ENCODE data around the gene RNF146. TPM values are rescaled to one million over a fixed set of nuclear protein-coding genes. Genes with fewer than 3 reads are reported as not detected.

RNF146 gene
- total and polyA plus RNA-seq, 10 of the 15 experiments (the other 5 are each of a cell fraction or from before 2014, with no cell fraction given) = 9.3 to 33.0 (median 17.8) TPM

DNA sequence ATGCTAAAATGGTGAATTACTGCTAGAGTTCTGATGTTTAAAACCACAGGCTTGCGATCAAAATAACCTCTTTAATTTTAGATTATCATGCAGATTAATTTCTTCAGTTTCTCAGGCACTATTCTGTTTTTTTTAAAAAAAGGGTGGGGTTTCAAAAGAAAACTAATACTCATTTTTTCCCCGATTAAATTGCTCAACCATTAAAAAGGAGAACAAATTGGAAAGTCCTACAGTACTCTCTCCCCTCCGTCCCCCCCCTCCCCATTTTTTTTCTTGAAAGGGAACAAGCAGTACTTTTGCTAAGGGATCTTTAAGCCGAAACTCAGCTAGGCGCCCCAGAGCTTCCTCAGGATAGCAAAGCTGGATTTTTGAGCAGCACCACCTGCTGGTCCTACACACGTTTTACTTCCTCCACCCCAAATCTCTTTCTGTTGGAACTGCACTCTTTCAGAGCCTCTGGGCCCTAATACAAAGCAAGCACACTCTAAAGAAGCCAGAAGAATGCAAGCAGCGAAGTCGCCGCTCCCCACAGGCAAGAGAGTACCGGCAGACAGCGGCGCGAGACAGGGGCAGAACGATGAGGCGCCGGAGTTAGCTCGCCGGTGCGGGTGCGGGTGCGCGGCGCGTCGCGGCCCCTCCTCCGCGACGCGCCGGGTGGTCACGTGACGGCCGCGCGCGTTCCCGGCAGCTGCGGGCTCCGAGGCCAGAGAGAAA is at the start of gene RNF146 (continued):
- TF ChIP-seq JUNB (IDR thresholded peaks at IDR 0.05) (no peak), HDAC2 (IDR thresholded peaks at IDR 0.05) (no peak), KLF5 (IDR thresholded peaks at IDR 0.05; ENCODE audit: partially characterized antibody) (no peak), SREBF1 (IDR thresholded peaks at IDR 0.05; ENCODE audit: low read length) (no peak), EED (IDR thresholded peaks at IDR 0.05; ENCODE audit: low read depth) (peak; percentile 33; the same call in 1 of the 2 replicates), NFIC (IDR thresholded peaks at IDR 0.05; ENCODE audit: low read depth, low read length) (no peak), GATAD2B (conservative IDR thresholded peaks at IDR 0.05; ENCODE audit: low read depth) (no peak; the same call in 1 of the 2 replicates), TCF7 (IDR thresholded peaks at IDR 0.05; ENCODE audit: borderline replicate concordance) (no peak)
- TF ChIP-seq, protein P1, sequence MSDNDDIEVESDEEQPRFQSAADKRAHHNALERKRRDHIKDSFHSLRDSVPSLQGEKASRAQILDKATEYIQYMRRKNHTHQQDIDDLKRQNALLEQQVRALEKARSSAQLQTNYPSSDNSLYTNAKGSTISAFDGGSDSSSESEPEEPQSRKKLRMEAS (IDR thresholded peaks at IDR 0.05; ENCODE audit: low read depth, low read length) = peak; percentile 73
- TF ChIP-seq, protein P2, sequence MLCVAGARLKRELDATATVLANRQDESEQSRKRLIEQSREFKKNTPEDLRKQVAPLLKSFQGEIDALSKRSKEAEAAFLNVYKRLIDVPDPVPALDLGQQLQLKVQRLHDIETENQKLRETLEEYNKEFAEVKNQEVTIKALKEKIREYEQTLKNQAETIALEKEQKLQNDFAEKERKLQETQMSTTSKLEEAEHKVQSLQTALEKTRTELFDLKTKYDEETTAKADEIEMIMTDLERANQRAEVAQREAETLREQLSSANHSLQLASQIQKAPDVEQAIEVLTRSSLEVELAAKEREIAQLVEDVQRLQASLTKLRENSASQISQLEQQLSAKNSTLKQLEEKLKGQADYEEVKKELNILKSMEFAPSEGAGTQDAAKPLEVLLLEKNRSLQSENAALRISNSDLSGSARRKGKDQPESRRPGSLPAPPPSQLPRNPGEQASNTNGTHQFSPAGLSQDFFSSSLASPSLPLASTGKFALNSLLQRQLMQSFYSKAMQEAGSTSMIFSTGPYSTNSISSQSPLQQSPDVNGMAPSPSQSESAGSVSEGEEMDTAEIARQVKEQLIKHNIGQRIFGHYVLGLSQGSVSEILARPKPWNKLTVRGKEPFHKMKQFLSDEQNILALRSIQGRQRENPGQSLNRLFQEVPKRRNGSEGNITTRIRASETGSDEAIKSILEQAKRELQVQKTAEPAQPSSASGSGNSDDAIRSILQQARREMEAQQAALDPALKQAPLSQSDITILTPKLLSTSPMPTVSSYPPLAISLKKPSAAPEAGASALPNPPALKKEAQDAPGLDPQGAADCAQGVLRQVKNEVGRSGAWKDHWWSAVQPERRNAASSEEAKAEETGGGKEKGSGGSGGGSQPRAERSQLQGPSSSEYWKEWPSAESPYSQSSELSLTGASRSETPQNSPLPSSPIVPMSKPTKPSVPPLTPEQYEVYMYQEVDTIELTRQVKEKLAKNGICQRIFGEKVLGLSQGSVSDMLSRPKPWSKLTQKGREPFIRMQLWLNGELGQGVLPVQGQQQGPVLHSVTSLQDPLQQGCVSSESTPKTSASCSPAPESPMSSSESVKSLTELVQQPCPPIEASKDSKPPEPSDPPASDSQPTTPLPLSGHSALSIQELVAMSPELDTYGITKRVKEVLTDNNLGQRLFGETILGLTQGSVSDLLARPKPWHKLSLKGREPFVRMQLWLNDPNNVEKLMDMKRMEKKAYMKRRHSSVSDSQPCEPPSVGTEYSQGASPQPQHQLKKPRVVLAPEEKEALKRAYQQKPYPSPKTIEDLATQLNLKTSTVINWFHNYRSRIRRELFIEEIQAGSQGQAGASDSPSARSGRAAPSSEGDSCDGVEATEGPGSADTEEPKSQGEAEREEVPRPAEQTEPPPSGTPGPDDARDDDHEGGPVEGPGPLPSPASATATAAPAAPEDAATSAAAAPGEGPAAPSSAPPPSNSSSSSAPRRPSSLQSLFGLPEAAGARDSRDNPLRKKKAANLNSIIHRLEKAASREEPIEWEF (IDR thresholded peaks at IDR 0.05; ENCODE audit: insufficient replicate concordance, low read depth, low read length) = no peak
- TF ChIP-seq, protein P3, sequence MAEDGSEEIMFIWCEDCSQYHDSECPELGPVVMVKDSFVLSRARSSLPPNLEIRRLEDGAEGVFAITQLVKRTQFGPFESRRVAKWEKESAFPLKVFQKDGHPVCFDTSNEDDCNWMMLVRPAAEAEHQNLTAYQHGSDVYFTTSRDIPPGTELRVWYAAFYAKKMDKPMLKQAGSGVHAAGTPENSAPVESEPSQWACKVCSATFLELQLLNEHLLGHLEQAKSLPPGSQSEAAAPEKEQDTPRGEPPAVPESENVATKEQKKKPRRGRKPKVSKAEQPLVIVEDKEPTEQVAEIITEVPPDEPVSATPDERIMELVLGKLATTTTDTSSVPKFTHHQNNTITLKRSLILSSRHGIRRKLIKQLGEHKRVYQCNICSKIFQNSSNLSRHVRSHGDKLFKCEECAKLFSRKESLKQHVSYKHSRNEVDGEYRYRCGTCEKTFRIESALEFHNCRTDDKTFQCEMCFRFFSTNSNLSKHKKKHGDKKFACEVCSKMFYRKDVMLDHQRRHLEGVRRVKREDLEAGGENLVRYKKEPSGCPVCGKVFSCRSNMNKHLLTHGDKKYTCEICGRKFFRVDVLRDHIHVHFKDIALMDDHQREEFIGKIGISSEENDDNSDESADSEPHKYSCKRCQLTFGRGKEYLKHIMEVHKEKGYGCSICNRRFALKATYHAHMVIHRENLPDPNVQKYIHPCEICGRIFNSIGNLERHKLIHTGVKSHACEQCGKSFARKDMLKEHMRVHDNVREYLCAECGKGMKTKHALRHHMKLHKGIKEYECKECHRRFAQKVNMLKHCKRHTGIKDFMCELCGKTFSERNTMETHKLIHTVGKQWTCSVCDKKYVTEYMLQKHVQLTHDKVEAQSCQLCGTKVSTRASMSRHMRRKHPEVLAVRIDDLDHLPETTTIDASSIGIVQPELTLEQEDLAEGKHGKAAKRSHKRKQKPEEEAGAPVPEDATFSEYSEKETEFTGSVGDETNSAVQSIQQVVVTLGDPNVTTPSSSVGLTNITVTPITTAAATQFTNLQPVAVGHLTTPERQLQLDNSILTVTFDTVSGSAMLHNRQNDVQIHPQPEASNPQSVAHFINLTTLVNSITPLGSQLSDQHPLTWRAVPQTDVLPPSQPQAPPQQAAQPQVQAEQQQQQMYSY (CRISPR knock-in tag; IDR thresholded peaks at IDR 0.05) = peak; percentile 84; the same call in 1 of the 2 replicates
- TF ChIP-seq, protein P4, sequence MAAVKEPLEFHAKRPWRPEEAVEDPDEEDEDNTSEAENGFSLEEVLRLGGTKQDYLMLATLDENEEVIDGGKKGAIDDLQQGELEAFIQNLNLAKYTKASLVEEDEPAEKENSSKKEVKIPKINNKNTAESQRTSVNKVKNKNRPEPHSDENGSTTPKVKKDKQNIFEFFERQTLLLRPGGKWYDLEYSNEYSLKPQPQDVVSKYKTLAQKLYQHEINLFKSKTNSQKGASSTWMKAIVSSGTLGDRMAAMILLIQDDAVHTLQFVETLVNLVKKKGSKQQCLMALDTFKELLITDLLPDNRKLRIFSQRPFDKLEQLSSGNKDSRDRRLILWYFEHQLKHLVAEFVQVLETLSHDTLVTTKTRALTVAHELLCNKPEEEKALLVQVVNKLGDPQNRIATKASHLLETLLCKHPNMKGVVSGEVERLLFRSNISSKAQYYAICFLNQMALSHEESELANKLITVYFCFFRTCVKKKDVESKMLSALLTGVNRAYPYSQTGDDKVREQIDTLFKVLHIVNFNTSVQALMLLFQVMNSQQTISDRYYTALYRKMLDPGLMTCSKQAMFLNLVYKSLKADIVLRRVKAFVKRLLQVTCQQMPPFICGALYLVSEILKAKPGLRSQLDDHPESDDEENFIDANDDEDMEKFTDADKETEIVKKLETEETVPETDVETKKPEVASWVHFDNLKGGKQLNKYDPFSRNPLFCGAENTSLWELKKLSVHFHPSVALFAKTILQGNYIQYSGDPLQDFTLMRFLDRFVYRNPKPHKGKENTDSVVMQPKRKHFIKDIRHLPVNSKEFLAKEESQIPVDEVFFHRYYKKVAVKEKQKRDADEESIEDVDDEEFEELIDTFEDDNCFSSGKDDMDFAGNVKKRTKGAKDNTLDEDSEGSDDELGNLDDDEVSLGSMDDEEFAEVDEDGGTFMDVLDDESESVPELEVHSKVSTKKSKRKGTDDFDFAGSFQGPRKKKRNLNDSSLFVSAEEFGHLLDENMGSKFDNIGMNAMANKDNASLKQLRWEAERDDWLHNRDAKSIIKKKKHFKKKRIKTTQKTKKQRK (IDR thresholded peaks at IDR 0.05; ENCODE audit: low read depth, low read length) = no peak
- TF ChIP-seq, protein P5, sequence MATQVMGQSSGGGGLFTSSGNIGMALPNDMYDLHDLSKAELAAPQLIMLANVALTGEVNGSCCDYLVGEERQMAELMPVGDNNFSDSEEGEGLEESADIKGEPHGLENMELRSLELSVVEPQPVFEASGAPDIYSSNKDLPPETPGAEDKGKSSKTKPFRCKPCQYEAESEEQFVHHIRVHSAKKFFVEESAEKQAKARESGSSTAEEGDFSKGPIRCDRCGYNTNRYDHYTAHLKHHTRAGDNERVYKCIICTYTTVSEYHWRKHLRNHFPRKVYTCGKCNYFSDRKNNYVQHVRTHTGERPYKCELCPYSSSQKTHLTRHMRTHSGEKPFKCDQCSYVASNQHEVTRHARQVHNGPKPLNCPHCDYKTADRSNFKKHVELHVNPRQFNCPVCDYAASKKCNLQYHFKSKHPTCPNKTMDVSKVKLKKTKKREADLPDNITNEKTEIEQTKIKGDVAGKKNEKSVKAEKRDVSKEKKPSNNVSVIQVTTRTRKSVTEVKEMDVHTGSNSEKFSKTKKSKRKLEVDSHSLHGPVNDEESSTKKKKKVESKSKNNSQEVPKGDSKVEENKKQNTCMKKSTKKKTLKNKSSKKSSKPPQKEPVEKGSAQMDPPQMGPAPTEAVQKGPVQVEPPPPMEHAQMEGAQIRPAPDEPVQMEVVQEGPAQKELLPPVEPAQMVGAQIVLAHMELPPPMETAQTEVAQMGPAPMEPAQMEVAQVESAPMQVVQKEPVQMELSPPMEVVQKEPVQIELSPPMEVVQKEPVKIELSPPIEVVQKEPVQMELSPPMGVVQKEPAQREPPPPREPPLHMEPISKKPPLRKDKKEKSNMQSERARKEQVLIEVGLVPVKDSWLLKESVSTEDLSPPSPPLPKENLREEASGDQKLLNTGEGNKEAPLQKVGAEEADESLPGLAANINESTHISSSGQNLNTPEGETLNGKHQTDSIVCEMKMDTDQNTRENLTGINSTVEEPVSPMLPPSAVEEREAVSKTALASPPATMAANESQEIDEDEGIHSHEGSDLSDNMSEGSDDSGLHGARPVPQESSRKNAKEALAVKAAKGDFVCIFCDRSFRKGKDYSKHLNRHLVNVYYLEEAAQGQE (IDR thresholded peaks at IDR 0.05; ENCODE audit: low read depth, low read length) = no peak
